Measurements from ENCODE around the gene CALU.

The CALU gene

DNA sequence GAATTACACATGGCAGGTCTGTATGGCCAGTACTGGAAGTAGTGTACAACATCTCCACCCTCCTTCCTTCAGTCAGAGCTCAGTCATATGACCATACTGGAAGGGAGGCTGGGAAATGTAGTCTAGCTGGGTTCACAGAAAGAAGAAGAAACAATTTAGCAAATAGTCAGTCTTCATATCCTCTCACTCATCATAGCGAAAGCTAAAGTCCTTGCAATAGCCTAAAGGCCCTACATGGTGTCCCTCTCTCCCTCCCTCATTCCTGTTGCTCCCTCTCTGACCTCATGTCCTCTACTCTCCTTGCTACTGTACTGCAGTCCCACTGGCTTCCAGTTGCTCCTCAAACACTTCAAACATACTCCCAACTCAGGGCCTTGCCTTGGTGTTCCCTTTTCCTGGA is 4.3 kb upstream of the CALU start:
- Mint-ChIP-seq H3K4me1 (peaks cover 12% of the 10 kb centered on the region), H3K4me3 (no peak overlapping the region), H3K9me3 (no peaks in the 10 kb centered on the region), H3K27me3 (peaks cover 1% of the 10 kb centered on the region), H3K36me3 (no peaks in the 10 kb centered on the region), H3K27ac (no peak overlapping the region)

DNA sequence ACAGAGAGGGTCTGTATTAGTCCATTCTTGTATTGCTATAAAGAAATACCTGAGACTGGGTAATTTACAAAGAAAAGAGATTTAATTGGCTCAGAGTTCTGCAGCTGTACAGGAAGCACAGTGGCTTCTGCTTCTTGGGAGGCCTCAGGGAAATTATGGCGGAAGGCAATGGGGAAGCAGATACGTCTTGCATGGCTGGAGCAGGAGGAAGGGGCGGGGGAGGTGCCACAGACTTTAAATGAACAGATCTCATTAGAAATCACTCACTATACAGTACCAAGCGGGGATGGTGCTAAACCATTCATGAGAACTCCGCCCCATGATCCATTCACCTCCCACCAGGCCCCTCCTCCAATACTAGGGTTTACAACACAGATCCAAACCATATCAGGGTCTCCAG is 3.7 kb upstream of the CALU start:
- Mint-ChIP-seq H3K27ac (no peak overlapping the region), H3K4me1 (peaks cover 15% of the 10 kb centered on the region), H3K27me3 (peaks cover 1% of the 10 kb centered on the region), H3K36me3 (no peaks in the 10 kb centered on the region), H3K9me3 (no peaks in the 10 kb centered on the region), H3K4me3 (no peak overlapping the region)

DNA sequence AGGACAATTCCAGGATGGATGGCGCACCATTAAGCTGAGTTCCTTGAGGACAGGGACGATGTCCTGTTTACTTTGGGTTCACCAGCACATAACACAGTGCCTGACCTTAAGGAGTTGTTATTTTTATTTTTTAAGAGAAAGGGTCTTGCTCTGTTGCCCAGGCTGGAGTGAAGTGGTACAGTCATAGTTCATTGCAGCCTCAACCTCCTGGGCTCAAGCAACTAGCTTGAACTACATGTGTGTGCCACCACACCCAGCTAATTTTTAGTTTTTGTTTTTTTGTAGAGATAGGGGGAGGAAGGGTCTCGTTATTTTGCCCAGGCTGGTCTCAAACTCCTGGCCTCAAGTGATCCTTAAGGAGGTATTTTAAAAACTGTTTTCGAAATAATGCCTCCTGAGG is 1.7 kb upstream of the CALU start:
- Mint-ChIP-seq H3K4me3 (peak overlapping the region; percentile 27), H3K27me3 (no peaks in the 10 kb centered on the region)

DNA sequence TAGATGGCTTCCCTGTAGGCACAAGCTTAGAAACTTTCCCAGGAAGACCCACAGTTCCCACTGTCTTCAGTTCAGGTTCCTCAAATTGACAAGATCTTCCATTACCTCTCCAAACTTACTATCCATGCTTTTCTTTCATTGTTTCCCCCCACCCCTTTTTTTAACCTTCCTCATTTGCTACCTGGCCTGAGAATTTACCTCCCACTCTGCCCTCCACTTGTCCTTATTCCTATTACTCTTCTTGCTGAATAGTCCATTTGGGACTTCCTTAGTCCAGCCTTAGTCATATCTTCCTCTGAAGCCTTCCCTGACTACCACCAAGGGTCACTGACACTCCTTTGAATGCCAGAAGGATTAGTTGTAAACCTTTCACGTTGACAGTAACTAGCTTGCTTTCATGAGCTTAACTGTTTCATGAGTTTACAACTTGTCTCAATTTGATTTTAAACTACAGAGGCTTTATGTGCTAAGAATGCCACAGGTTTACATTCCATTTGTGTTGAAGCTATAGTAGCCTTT is 1.2 kb upstream of the CALU start:
- H3K36me3 Mint-ChIP-seq, result no peaks in the 10 kb centered on the region
- no peaks in the 10 kb centered on the region for H3K27me3 Mint-ChIP-seq
- H3K4me3 Mint-ChIP-seq, result peak overlapping the region; percentile 99
- no peaks in the 10 kb centered on the region for H3K9me3 Mint-ChIP-seq
- peaks cover 36% of the 10 kb centered on the region for H3K4me1 Mint-ChIP-seq
- peak overlapping the region; percentile 61 for H3K27ac Mint-ChIP-seq

More for the DNA sequence above, 1.7 kb upstream of the CALU start:
- no peaks in the 10 kb centered on the region for H3K36me3 Mint-ChIP-seq
- no peaks in the 10 kb centered on the region for H3K9me3 Mint-ChIP-seq
- no peak overlapping the region for H3K27ac Mint-ChIP-seq
- H3K4me1 Mint-ChIP-seq, result peaks cover 34% of the 10 kb centered on the region

DNA sequence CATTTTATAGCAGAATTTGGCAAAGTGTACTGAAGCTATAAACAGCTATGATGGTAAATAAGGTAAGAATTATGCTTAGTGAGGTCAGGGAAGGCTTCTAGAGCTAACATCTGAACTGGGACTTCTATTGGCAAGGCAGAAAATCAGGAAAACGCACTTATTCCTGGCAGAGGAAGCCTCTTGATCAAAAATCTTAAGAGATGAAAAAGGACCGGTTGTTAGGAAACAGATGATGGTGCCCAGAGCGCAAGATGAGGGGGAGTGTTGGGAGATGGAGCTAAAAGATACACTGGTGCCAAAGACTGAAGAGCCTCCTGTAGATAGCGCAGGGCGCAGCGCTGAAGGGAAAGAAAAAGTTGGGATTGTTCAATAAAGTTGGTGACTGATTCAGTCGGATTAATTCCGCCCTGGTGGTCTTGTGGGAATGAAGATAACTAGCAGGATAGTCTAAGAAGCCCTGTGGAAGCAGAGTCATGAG is 550 bp upstream of the CALU start:
- H3K27ac Mint-ChIP-seq, result peak overlapping the region; percentile 96
- H3K4me1 Mint-ChIP-seq, result peaks cover 41% of the 10 kb centered on the region
- H3K4me3 Mint-ChIP-seq, result peak overlapping the region; percentile 99
- H3K27me3 Mint-ChIP-seq, result no peaks in the 10 kb centered on the region
- no peaks in the 10 kb centered on the region for H3K9me3 Mint-ChIP-seq
- H3K36me3 Mint-ChIP-seq, result no peaks in the 10 kb centered on the region

DNA sequence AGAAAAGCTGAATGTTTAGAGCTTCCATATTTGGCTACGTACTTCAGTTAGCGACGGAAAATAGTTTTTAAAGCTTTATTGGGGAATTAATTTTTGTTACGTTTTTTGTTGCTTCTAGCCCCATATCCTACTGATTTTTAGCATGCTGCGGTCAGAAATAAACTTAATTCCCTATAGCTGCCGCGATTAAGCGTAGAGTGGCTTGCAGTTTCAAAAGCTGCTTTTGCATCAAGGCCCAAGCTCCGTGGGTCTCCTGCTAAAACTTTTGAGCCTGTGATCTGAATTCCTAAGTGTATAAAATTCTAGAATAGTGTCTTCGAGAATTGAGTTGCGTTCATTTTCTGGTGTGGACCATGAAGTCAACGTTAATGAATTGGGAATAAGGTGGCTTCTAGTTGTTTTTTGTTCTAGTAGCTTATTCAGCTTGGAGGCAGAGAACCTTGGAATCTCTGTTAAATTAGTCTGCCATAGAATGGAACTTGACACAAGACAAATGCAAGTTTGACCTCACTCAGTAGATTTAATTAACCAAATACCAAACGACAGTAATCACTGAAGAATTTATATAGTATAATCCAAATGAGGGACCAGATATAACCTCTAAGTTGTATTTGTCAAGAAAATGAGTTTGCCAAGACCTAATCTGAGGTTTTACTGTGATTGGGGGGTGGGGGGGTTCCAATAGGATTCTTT is 977 bp downstream of the CALU start:
- H3K4me1 Mint-ChIP-seq, result peaks cover 53% of the 10 kb centered on the region

DNA sequence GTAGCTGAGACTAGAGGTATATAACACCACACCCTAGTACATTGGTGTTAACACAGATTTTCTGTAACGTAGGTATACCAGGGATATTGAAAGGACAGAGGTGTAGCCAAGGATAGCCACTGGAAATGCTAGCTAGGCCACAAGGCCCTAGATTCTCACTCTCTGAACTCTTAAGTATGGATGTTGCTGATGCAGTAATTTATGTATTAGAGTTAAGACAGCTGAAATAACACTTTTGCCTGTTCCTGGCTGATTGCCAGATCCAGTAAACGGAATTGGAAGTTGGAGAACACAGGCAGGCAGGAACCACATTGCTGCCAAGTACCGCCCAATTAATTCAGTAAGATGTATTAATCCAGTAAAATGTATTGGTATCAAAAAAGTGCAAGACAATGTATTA is 1.8 kb downstream of the CALU start:
- H3K27me3 Mint-ChIP-seq, result no peaks in the 10 kb centered on the region
- H3K4me1 Mint-ChIP-seq, result peaks cover 59% of the 10 kb centered on the region
- H3K9me3 Mint-ChIP-seq, result no peaks in the 10 kb centered on the region
- peaks cover 3% of the 10 kb centered on the region for H3K36me3 Mint-ChIP-seq
- peak overlapping the region; percentile 38 for H3K4me3 Mint-ChIP-seq
- peak overlapping the region; percentile 21 for H3K27ac Mint-ChIP-seq

More for the DNA sequence above, 977 bp downstream of the CALU start:
- peak overlapping the region; percentile 96 for H3K27ac Mint-ChIP-seq
- H3K36me3 Mint-ChIP-seq, result peaks cover 3% of the 10 kb centered on the region
- no peaks in the 10 kb centered on the region for H3K27me3 Mint-ChIP-seq
- no peaks in the 10 kb centered on the region for H3K9me3 Mint-ChIP-seq
- peak overlapping the region; percentile 99 for H3K4me3 Mint-ChIP-seq

DNA sequence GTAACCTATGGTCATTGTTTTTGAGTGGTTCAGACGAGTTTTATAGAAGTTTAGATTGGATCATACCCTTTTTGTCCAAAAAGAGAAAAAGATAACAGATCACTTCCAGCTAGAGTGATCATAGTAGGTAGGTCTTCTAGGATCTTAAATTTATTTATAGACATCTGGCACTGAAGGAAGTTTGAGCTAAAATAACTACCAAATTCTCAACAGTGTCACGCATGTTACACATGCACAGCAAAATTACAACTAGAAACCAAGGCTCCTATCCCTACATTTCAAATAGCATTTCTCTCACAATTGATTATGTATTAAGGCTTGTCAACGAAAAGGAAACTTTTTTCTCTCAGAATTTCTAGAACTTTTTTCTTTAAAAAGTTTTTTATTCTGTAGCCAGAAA is 2.3 kb downstream of the CALU start:
- H3K9me3 Mint-ChIP-seq, result no peaks in the 10 kb centered on the region
- no peaks in the 10 kb centered on the region for H3K27me3 Mint-ChIP-seq
- peaks cover 59% of the 10 kb centered on the region for H3K4me1 Mint-ChIP-seq
- H3K4me3 Mint-ChIP-seq, result peak overlapping the region; percentile 38
- H3K27ac Mint-ChIP-seq, result no peak overlapping the region
- H3K36me3 Mint-ChIP-seq, result peaks cover 3% of the 10 kb centered on the region

DNA sequence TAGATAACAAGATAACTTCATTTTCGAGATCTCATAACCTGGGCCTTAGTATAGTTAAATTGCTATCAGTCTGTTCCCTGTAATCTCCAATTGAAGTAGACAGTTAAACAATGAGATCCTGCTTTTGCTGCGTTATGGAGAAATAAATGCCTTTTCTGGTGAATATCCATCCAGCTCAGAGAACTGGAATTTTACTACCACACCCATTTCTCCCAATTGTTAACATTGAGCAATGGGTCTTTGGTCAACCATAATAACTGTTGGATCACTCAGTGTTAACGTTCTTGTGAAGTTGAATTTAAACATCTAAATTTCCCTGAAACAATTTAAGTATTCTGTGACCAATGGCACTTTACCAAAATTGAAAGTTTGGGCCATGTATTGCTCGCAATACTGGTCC is 3.0 kb downstream of the CALU start:
- Mint-ChIP-seq H3K4me1 (peaks cover 63% of the 10 kb centered on the region), H3K36me3 (peaks cover 3% of the 10 kb centered on the region), H3K27ac (no peak overlapping the region), H3K4me3 (peak overlapping the region; percentile 33), H3K27me3 (no peaks in the 10 kb centered on the region), H3K9me3 (no peaks in the 10 kb centered on the region)

DNA sequence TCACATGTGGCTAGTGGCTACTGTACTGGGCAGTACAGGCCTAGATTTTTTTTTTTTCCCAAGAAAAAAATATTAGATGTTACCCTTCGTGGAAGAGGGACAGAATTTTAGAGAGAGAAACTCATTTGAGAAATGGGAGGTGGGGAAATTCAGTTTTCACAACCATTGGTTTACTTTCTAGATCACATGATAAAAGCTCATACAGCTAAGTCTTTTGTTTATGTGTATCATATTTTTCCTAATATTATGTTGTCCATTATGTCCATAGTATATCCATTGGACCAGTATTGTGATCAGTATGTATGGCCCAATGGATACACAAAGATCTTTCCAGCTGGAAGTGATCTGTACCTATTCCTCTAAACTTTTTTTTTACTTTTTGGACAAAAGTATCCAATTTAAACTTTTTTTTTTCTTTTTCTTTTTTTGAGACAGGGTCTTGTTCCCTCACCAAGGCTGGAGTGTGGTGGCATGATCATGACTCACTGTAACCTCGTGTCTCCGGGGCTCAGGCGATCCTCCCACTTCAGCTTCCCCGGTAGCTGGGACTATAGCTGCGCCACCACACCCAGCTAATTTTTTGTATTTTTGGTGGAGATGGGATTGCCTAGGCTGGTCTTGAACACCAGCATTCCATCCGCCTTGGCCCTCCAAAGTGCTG is 4.1 kb downstream of the CALU start:
- no peak overlapping the region for H3K27ac Mint-ChIP-seq
- peaks cover 64% of the 10 kb centered on the region for H3K4me1 Mint-ChIP-seq
- no peaks in the 10 kb centered on the region for H3K27me3 Mint-ChIP-seq
- H3K4me3 Mint-ChIP-seq, result no peak overlapping the region
- no peaks in the 10 kb centered on the region for H3K9me3 Mint-ChIP-seq
- H3K36me3 Mint-ChIP-seq, result peaks cover 9% of the 10 kb centered on the region

DNA sequence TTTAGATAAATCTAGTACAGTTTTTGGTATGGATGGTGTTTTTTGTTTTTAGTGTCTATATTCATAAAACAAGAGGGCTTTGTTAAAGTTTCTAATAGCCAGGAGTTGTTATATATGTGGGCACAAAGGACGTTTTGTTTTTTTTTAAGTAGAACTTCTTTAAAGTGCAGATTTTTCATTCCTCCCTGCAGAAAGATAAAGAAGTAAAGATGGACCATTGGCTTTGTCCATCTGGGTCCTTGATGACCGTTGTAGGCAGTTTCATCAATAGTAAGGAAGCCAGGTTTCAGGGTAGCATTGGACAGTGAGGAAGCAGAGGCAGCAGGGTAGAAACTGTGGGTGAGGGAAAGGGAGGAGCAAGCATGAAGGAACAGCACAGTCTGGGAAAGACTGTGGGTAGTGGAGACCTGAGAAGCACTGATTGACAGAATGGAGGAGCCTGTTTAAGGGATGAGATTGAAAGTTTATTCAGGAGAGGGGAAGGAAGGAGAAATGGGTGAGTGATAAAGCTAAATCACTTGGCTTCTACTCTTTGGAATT is 5.3 kb downstream of the CALU start:
- H3K4me1 Mint-ChIP-seq, result peaks cover 58% of the 10 kb centered on the region
- peaks cover 9% of the 10 kb centered on the region for H3K36me3 Mint-ChIP-seq
- peak overlapping the region; percentile 49 for H3K4me3 Mint-ChIP-seq
- no peaks in the 10 kb centered on the region for H3K9me3 Mint-ChIP-seq
- no peaks in the 10 kb centered on the region for H3K27me3 Mint-ChIP-seq
- no peak overlapping the region for H3K27ac Mint-ChIP-seq

DNA sequence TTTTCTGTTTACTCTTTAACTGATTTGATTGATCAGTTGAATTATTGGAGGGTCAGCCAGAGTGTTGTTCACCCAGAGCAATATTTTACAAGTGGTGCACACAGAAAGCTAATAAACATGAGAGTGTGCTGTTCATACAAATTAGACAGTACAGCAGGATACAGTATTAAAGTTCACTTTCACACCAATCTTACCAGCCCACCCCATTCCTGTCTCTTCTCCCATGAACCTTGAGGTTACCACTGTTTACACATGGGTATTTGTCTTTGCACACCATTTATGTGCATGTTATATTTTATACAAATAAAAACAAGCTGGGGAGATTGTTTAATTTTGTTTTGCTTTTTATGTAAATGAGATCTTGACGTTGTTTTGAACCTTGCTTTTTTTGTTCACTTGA is 6.5 kb downstream of the CALU start:
- Mint-ChIP-seq H3K4me1 (peaks cover 53% of the 10 kb centered on the region), H3K4me3 (no peak overlapping the region), H3K27me3 (no peaks in the 10 kb centered on the region), H3K9me3 (no peaks in the 10 kb centered on the region), H3K36me3 (peaks cover 9% of the 10 kb centered on the region), H3K27ac (no peak overlapping the region)

DNA sequence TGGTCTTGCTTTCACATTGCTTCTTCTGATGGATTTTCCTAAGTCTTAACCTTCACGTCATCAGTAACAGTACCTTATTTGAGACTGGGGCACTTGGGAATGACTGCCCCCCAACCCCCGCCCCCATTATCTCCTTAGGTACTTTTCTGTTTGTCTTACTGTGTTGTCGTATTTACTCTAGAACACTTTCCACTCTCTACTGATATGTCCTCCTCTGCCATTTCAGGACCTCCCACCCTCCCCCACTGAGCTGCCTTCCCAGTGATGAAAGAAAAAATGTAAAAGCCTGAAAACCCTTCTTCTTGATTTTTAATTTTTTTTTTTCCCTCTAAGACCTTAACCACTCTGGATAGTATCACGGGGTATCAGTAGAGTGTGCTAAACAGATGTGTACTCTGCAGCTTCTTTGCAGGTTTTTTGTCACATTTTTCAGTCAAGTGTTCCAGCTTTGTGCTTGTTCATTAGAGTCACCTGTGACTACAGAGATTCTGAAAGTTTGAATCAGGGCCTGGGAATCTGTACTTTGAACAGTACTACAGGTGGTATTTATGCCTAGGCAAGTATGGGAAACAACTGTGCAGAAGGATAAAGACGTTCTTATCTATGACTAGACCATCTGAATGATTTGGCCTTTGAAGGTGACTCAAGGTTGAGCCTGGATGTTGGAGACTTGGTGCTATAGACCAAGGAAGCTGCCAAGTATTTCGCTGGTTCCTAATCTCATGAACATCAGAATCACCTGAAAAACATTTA is 8.3 kb downstream of the CALU start:
- Mint-ChIP-seq H3K27ac (peak overlapping the region; percentile 23), H3K4me1 (peaks cover 36% of the 10 kb centered on the region), H3K27me3 (no peaks in the 10 kb centered on the region), H3K36me3 (peaks cover 9% of the 10 kb centered on the region), H3K4me3 (no peak overlapping the region), H3K9me3 (no peaks in the 10 kb centered on the region)

DNA sequence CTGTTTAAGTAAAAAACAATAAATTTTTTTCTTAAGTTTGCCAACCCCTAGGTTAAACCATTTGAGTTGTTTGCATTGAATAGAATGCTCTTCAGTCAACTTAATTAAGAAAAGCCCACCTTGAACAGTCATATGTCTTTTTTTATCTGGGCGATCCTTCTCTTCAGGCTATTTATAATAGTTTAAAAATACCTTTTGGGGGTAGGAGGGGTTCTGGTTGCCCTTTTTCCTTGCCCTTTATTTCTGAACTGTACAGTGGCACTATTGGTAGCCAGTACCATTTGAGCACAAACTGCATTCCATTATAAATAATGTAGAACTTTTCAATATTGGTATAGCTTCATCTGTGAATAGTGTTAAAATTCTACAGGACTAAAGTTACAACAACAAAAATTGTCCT is 13.1 kb downstream of the CALU start:
- H3K4me3 Mint-ChIP-seq, result no peak overlapping the region
- H3K4me1 Mint-ChIP-seq, result peaks cover 15% of the 10 kb centered on the region
- H3K27ac Mint-ChIP-seq, result no peak overlapping the region
- peaks cover 9% of the 10 kb centered on the region for H3K36me3 Mint-ChIP-seq
- H3K27me3 Mint-ChIP-seq, result no peaks in the 10 kb centered on the region
- H3K9me3 Mint-ChIP-seq, result no peaks in the 10 kb centered on the region

DNA sequence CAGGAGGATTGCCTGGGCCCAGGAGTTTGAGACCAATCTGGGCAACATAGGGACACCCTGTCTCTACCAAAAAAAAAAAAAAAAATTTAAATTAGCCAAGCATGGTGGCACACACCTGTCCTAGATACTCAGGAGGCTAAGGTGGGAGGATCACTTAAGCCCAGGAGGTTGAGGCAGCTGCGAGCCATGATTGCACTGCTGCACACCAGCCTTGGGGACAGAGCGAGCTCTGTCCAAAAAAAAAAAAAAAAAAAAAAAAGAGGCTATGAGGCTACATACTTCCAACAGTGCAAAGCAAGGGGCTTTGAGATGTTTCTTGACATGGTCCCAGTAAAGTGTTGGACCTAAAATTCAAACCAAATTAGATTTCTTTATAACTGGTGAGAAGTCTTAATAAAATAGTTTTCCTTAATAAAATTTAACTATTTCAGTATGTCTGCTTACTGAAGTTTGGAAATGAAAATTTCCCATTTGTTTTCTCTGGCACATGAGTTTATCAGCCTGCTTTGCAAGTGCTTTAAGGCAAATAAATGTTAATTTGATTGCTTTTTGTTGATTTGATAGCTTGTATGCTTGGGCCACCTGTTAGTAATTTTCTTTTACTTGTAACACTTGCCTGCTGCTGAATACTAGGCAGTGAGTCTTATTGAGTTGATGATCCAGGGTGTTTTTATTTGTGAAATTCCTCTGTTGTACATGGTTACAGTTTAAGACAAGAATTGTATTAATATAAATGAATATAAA is 16.1 kb downstream of the CALU start:
- no peaks in the 10 kb centered on the region for H3K27me3 Mint-ChIP-seq
- peaks cover 13% of the 10 kb centered on the region for H3K4me1 Mint-ChIP-seq
- no peak overlapping the region for H3K27ac Mint-ChIP-seq
- no peaks in the 10 kb centered on the region for H3K9me3 Mint-ChIP-seq
- H3K4me3 Mint-ChIP-seq, result no peak overlapping the region
- peaks cover 9% of the 10 kb centered on the region for H3K36me3 Mint-ChIP-seq
